Measurements from ENCODE around the gene FCSK.

FCSK gene

DNA sequence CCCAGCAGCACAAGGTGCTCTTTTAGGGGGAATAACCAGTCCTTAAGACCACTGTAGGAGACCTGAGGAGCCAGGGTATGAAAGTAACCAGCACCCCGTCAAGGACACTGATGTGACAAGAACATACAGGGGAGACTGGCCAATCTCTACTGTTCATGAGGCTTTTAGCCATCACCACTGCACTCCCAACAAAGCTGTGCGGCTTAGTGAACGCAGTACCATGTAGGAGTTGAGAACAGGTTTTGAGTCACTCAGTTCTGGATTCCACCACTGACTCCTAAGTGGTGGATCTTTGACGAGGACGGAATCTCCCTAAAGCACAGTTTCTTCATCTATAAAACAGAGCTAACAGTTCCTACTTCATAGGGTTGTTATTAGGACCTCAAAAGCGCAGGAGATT lies 42.1 kb downstream of the FCSK start:
- no peak for DNase-seq (ENCODE audit: extremely low spot score)
- CTCF ChIA-PET: interaction anchor here (0.7 to 3.4 kb wide), 10 partner anchors 12 to 156 kb away, joined by 3 to 14 read pairs (median 4); no protein-coding TSS in a partner anchor
- POLR2A ChIA-PET: interaction anchor here (1.2 kb wide), 1 partner anchor 122 kb away, joined by 3 read pairs; no protein-coding TSS in a partner anchor
- TF ChIP-seq, protein P1, sequence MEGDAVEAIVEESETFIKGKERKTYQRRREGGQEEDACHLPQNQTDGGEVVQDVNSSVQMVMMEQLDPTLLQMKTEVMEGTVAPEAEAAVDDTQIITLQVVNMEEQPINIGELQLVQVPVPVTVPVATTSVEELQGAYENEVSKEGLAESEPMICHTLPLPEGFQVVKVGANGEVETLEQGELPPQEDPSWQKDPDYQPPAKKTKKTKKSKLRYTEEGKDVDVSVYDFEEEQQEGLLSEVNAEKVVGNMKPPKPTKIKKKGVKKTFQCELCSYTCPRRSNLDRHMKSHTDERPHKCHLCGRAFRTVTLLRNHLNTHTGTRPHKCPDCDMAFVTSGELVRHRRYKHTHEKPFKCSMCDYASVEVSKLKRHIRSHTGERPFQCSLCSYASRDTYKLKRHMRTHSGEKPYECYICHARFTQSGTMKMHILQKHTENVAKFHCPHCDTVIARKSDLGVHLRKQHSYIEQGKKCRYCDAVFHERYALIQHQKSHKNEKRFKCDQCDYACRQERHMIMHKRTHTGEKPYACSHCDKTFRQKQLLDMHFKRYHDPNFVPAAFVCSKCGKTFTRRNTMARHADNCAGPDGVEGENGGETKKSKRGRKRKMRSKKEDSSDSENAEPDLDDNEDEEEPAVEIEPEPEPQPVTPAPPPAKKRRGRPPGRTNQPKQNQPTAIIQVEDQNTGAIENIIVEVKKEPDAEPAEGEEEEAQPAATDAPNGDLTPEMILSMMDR (IDR thresholded peaks at IDR 0.05; ENCODE audit: control extremely low read depth, extremely low read depth, low read depth, missing control alignments): no peak

DNA sequence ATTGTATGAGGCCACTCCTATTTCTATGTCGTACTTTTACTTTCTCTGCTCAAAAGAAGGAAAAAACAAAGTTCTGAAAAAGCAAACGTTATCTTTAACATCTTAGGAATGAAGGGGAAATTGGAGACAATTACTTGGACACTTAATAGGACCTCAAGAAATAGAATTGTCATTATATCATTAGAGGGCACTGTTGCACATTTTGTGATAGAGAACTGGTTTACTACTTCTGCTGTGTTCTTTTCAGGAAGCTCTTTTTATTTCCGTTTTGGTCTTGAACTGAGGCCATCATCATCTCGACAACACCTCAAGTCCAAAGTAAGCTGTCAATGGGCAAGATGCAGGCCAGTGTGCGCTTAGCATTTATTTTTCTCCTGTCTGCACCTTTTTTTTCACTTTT lies 54.4 kb downstream of the FCSK start:
- TF ChIP-seq, protein P1 (IDR thresholded peaks at IDR 0.05; ENCODE audit: control extremely low read depth, extremely low read depth, low read depth, missing control alignments): peak; percentile 24
- ChIA-PET POLR2A (no interaction called here), CTCF (interaction anchor here (1.1 to 2.0 kb wide), 6 partner anchors 9 to 145 kb away, joined by 4 to 6 read pairs (median 5); no protein-coding TSS in a partner anchor)
- no peak for DNase-seq (ENCODE audit: extremely low spot score)

DNA sequence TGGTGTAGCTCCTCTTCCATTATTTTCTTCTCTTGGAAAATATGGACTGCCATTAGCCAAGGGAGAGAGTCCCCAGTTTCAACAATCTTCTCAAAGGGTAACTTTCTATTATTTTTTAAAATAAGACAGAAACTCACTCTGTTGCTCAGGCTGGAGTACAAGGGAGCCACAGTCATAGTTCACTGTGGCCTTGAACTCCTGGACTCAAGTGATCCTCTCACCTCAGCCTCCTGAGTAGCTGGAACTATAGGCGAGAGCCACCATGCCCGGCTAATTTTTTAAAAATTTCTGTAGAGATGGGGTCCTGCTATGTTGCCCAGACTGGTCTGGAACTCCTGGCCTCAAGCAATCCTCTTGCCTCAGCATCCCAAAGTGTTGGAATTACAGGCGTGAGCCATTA lies 55.8 kb downstream of the FCSK start:
- DNase-seq (ENCODE audit: extremely low spot score): no peak
- ChIA-PET CTCF (interaction anchor here (1.9 to 2.0 kb wide), 3 partner anchors 13 to 20 kb away, joined by 5 to 6 read pairs (median 6); no protein-coding TSS in a partner anchor), POLR2A (no interaction called here)
- TF ChIP-seq, protein P1 (IDR thresholded peaks at IDR 0.05; ENCODE audit: control extremely low read depth, extremely low read depth, low read depth, missing control alignments): no peak

DNA sequence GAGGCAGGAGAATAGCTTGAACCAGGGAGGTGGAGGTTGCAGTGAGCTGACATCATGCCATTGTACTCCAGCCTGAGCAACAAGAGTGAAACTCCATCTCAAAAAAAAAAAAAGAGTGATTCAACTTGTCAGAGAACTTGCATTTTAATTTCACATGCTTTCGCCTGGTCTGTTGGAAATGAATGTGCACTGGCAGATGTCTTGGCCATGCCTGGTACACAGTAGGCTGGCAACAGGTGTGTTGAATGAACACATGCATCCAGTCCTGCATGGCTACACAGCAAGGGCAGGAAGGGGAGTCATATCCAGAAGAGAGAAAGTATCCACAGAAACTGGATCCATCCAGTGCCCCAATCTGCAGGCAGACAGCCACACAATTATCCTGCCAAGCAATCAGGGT lies 57.4 kb downstream of the FCSK start:
- ChIA-PET POLR2A (no interaction called here), CTCF (interaction anchor here (1.0 kb wide), 1 partner anchor 132 kb away, joined by 3 read pairs; no protein-coding TSS in a partner anchor)
- TF ChIP-seq, protein P1 (IDR thresholded peaks at IDR 0.05; ENCODE audit: control extremely low read depth, extremely low read depth, low read depth, missing control alignments): no peak
- no peak for DNase-seq (ENCODE audit: extremely low spot score)

DNA sequence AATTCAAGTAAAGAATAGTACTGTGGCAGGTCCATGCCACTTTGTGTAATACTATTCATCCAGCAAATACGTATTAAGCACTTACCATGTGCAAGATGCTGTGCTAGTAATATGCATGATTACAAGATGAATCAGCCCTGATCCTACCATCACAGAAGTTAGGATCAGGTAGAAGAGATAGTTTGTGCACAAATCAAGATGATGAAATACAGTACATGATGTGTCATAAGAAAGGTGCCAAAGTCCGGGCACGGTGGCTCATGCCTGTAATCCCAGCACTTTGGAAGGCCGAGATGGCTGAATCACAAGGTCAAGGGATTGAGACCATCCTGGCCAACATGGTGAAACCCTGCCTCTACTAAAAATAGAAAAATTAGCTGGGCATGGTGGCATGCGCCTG lies 58.1 kb downstream of the FCSK start:
- TF ChIP-seq, protein P1 (IDR thresholded peaks at IDR 0.05; ENCODE audit: control extremely low read depth, extremely low read depth, low read depth, missing control alignments): no peak
- DNase-seq (ENCODE audit: extremely low spot score): no peak
- ChIA-PET CTCF (no interaction called here), POLR2A (no interaction called here)

DNA sequence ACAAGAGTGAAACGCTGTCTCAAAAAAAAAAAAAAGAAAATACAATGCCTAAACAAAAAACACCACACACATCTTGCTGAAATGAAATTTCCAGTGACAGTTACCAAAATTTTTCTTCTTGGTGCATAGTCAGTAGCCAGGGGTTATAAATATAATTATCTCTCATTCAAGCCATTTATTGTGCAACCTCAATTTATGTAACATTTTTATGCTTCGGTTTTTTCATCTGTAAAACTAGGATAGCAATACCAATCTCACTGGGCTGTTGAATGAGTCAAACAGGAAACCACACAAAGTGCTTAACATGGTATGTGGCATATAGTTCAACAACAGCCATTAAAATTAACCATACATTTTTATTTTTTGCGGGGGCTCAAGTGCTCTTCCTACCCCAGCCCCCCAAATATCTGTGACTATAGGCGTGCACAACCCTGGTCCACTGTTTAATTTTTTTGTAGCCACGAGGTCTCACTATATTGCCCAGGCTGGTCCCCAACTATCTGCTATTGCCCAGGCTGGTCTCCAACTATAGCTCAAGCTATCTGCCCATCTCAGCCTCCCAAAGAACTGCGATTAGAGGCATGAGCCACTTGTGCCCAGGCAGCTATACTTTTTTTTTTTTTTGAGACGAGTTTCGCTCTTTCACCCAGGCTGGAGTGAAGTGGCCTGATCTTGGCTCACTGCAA lies 66.4 kb downstream of the FCSK start:
- ChIA-PET POLR2A (no interaction called here), CTCF (interaction anchor here (1.5 kb wide), 1 partner anchor 24 kb away, joined by 5 read pairs; no protein-coding TSS in a partner anchor)
- DNase-seq (ENCODE audit: extremely low spot score): peak; percentile 39
- TF ChIP-seq, protein P1 (IDR thresholded peaks at IDR 0.05; ENCODE audit: control extremely low read depth, extremely low read depth, low read depth, missing control alignments): no peak
